AG10803 (cell line): ENCODE measurements around the gene CORO7.

Experiments used
- DNase-seq: peaks from one replicate; pipeline ENCODE4 v3.0.0; 2010; ENCODE audit warnings: low read depth
- H3K4me3 ChIP-seq: 2 replicates; pipeline ENCODE4 v1.5.1; 2011; ENCODE audit warnings: mild to moderate bottlenecking, low read length, control low read depth
- CTCF ChIP-seq: conservative IDR thresholded peaks from 2 replicates; pipeline ENCODE4 v1.5.1; 2011; ENCODE audit warnings: mild to moderate bottlenecking, low read length, control low read depth, inconsistent platforms

CORO7 gene

DNA sequence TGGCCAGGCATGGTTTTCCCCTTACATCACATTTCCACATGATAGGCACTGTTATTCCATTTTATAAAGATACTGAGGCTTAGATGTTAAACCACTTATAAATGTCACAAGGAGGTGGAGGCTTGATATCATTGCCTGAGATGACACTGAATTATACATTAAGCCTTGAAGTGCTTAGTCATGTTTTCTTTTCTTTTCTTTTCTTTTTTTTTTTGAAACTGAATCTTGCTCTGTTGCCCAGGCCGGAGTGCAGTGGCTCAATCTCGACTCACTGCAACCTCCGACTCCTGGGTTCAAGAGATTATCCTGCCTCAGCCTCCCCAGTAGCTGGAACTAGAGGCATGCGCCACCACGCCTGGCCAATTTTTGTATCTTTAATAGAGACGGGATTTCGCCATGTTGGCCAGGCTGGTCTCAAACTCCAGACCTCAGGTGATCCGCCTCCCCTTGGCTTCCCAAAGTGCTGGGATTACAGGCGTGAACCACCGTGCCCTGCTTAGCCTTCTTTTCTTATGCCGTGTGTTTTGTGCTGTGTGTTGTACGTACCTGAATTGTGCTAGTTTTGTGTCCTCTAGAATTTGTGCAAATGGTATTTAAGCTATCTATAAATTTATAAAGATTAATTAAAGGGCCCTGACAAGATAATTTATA is 10.5 kb upstream of the CORO7 start:
- DNase-seq: no peak
- TF ChIP-seq CTCF: no peak
- H3K4me3 ChIP-seq: peak overlapping the region; percentile 82

DNA sequence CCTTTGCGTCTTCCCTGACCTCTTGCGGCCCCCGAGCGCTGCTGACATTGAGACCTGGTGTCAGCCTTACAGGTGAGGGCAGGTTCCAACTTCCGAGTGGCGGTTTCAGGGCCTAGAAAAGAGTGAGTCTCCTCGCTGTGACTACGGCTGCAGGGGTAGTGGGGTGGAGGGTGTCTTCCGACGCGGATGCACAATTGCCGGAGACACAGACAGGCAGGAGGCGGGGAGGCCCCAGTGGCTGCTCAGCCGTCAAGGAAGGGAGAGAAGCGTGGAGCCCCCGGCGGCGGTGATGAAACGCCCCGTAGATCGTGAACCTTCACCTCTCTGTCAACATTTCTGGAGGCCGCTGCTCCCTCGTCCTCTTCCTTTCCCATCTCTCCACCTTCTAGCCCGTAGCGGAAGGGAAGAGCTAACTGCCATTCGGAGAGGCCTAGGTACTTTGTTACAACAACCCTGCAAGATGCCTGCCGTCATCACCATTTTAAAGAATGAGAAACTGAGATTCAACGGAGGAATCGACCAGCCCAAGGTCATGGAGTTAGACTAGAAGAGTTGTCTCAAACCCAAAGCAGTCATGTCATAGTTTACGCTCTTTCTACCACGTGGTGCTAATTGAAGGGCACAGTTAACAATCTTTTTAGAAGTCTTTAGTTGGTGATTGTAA is 9.8 kb upstream of the CORO7 start:
- no peak for TF ChIP-seq CTCF
- H3K4me3 ChIP-seq: peak overlapping the region; percentile 82
- DNase-seq: no peak

DNA sequence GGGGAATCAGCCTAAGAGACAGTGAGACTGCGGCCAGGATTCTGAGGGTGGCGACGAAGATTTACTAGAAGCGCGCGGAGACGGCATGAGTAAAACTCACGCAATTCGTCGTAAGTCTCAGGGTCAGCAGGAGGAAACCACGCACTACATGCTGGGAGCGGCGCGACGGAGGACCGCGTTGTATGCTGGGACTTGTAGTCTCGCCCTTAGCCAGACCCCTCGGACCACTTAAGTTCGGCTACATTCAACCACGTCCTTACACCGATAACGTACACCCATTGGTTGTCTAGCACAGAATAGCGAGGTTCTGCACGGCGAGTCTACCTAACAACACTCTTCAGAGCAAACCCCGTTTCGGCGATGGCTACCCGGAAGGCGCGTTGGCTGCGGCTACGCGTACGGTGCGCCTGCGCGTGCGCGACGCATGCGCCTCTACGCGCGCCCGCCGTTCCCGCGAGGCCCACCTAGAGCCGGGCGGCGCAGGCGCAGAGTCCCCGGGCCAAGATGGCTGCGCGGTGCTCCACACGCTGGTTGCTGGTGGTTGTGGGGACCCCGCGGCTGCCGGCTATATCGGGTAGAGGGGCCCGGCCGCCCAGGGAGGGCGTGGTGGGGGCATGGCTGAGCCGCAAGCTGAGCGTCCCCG is 9.1 kb upstream of the CORO7 start, which contains the start of gene DNAJA3:
Gene DNAJA3, plus strand, starts transcription at position 491 of the 643 bp plus-strand sequence. Its CDS starts 14 bp downstream, at position 505.
- peak within 1 kb of the TSS; percentile 82 for H3K4me3 ChIP-seq
- DNase-seq: peak; percentile 97
- no peak for TF ChIP-seq CTCF

DNA sequence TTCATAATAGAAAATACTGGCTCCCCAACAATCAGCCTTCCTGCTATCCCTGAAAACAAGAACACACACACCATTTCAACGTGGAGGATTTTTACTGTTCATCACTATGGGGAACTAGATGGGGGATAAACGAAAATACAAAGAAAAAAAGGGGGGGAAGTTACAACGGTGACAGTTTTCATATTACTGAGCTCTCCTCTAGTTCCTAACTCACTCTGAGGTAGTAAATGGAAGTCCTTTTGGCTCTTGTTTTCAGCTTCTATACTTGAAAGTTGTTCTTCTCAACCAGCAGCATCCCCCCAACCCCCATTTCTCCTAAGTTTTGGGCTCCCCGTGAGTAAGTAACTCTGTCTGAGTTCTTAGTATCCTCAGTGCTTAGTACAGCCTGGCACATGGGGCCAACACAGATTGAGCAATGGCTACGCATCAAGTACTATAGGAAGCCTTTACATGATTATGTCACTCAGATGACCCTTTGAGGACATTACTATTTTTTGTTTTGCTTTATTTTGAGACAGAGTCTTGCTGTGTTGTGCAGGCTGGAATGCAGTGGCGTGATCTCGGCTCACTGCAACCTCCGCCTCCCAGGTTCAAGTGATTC is 4.2 kb upstream of the CORO7 start:
- DNase-seq: no peak
- H3K4me3 ChIP-seq: no peak overlapping the region
- no peak for TF ChIP-seq CTCF

- TF ChIP-seq CTCF: no peak
- DNase-seq: no peak
- H3K4me3 ChIP-seq: no peak overlapping the region
Observed at GRCh38 chr16:4419402-4419959, 3.1 kb upstream of the CORO7 start.

DNA sequence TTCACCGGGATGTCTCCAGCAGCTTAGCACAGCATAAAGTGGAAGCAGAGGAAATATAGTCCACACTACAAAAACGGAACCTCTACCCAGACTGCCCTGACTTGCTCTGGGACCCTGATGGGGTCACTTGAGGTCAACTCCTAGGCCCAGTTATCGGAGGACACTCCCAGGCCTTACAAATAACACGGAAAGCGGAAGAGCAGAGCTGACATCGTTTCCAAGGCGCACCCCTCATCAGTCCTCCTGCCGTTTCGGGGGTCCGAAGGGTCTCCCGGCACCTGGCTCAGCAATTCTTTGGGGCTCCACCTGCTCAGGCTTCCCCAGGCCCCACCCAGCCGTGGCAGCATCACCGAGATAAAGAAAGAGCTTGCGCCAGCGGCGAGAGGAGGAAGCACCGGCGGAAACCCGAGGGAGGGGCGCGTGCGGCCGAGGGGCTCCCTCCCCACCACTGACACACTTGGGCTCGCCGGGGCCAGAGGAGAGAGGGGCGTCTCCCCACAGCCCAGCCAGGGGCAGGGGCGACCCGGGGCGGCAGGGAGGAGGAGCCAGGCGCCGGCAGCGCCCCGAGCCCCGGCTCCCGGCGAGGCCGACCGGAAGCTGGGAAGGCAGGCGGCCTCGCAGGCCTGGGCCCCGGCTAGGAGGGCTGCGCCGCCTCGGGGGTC is 727 bp downstream of the CORO7 start:
- peak overlapping the region; percentile 76 for H3K4me3 ChIP-seq
- TF ChIP-seq CTCF: peak; percentile 0; the same call in 1 of the 2 replicates
- DNase-seq: no peak
